Hepatocyte (in vitro differentiated cells): ENCODE data around the gene EYA4.

Source experiments
- EZH2phosphoT487 ChIP-seq: fragments of 200-600 bp; sonication (generic); IDR thresholded peaks from one replicate; pipeline ENCODE4 v1.6.1; 2018; ENCODE audit warnings: antibody characterized with exemption, mild to moderate bottlenecking, low read depth, moderate library complexity; ENCODE audit not compliant: unreplicated experiment, severe bottlenecking
- TF ChIP-seq, protein P1 (sequence below): fragments of 200-600 bp; sonication (generic); IDR thresholded peaks from 2 replicates; pipeline ENCODE4 v1.5.1; 2016; ENCODE audit warnings: antibody characterized with exemption, mild to moderate bottlenecking; ENCODE audit not compliant: poor library complexity

- TF ChIP-seq, protein P1, sequence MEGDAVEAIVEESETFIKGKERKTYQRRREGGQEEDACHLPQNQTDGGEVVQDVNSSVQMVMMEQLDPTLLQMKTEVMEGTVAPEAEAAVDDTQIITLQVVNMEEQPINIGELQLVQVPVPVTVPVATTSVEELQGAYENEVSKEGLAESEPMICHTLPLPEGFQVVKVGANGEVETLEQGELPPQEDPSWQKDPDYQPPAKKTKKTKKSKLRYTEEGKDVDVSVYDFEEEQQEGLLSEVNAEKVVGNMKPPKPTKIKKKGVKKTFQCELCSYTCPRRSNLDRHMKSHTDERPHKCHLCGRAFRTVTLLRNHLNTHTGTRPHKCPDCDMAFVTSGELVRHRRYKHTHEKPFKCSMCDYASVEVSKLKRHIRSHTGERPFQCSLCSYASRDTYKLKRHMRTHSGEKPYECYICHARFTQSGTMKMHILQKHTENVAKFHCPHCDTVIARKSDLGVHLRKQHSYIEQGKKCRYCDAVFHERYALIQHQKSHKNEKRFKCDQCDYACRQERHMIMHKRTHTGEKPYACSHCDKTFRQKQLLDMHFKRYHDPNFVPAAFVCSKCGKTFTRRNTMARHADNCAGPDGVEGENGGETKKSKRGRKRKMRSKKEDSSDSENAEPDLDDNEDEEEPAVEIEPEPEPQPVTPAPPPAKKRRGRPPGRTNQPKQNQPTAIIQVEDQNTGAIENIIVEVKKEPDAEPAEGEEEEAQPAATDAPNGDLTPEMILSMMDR: no peak
- TF ChIP-seq EZH2phosphoT487: no peak
These were observed 153.5 kb downstream of the EYA4 start for GRCh38 chr6:133394630-133395029.
